CD8-positive, alpha-beta memory T cell (primary cell): ENCODE data around the gene RBM28. TPM values are rescaled to one million over a fixed set of nuclear protein-coding genes. Genes with fewer than 3 reads are reported as not detected.
A peak's percentile ranks its signal among the peaks of the same experiment; 100 is the strongest.

Source experiments
- CTCF ChIA-PET: fragments of 350-600 bp; sonication (Branson Sonifier 250); formaldehyde crosslinking; loops from one replicate; lab custom pipeline; 2021; ENCODE audit warnings: antibody characterized with exemption; lab: Charles Lee
- POLR2A ChIA-PET: fragments of 350-600 bp; sonication (Branson Sonifier 250); formaldehyde crosslinking; loops from one replicate; lab custom pipeline; 2021; ENCODE audit warnings: antibody characterized with exemption; lab: Charles Lee
- DNase-seq, 5 donors: peaks; one replicate each; pipeline versions ENCODE4 v3.0.0 to v3.0.0-alpha.2; 2020 to 2022; ENCODE audit warnings: mixed read lengths in 1 of 5
- H3K27ac ChIP-seq: one replicate; pipeline ENCODE4 v1.7.0; 2013; ENCODE audit warnings: low read depth, mild to moderate bottlenecking, low read length, moderate library complexity
- H3K27me3 ChIP-seq: 2 replicates; pipeline ENCODE4 v1.7.0; 2013; ENCODE audit warnings: low read length, mild to moderate bottlenecking; ENCODE audit not compliant: insufficient read depth, poor library complexity, severe bottlenecking
- H3K36me3 ChIP-seq: 2 replicates; pipeline ENCODE4 v1.7.0; 2013; ENCODE audit warnings: mild to moderate bottlenecking, low read length, moderate library complexity; ENCODE audit not compliant: insufficient read depth
- H3K4me1 ChIP-seq: 2 replicates; pipeline ENCODE4 v1.7.0; 2013; ENCODE audit warnings: mild to moderate bottlenecking, low read length, moderate library complexity; ENCODE audit not compliant: insufficient read depth
- H3K4me3 ChIP-seq: 2 replicates; pipeline ENCODE4 v1.7.0; 2013; ENCODE audit warnings: mild to moderate bottlenecking, low read length
- H3K9me3 ChIP-seq: 2 replicates; pipeline ENCODE4 v1.7.0; 2013; ENCODE audit warnings: mild to moderate bottlenecking, low read length
- H3K27ac Mint-ChIP-seq, 8 donors: one replicate each; pipeline ENCODE4 v1.8.0; 2020 to 2021; ENCODE audit warnings: mixed read lengths in 8 of 8, mild to moderate bottlenecking in 6 of 8, inconsistent platforms in 3 of 8, moderate library complexity in 3 of 8
- H3K27me3 Mint-ChIP-seq, 2 donors: one replicate each; pipeline ENCODE4 v1.8.0; 2020 to 2021; ENCODE audit warnings: mixed read lengths in 2 of 2, mild to moderate bottlenecking in 1 of 2, moderate library complexity in 1 of 2
- H3K36me3 Mint-ChIP-seq, 3 donors: one replicate each; pipeline ENCODE4 v1.8.0; 2020 to 2021; ENCODE audit warnings: mixed read lengths in 3 of 3, inconsistent platforms in 1 of 3, mild to moderate bottlenecking in 1 of 3
- H3K4me1 Mint-ChIP-seq, 3 donors: one replicate each; pipeline ENCODE4 v1.8.0; 2020 to 2021; ENCODE audit warnings: mixed read lengths in 3 of 3, inconsistent platforms in 1 of 3, mild to moderate bottlenecking in 1 of 3
- H3K4me3 Mint-ChIP-seq, 7 donors: one replicate each; pipeline ENCODE4 v1.8.0; 2020 to 2021; ENCODE audit warnings: mixed read lengths in 7 of 7, mild to moderate bottlenecking in 6 of 7, moderate library complexity in 4 of 7, inconsistent platforms in 2 of 7
- H3K9me3 Mint-ChIP-seq, 5 donors: one replicate each; pipeline ENCODE4 v1.8.0; 2020 to 2022; ENCODE audit warnings: mixed read lengths in 5 of 5, mild to moderate bottlenecking in 3 of 5, moderate library complexity in 2 of 5, inconsistent platforms in 1 of 5
- polyA plus RNA-seq: library from polyadenylated mRNA; unstranded; fragments of 300-500 nt; fragmentation: Illumina TruSeq; gene quantifications from one replicate; pipeline ENCODE4 v1.2.3, GENCODE V29; 2021
- total RNA-seq, 2 experiments: library from RNA; stranded (reverse); gene quantifications; one replicate each; pipeline ENCODE4 v1.2.3, GENCODE V29; 2021

Gene RBM28
- total and polyA plus RNA-seq, 3 experiments from 2014 or later, result 10.0 to 77.8 (median 77.7) TPM

- H3K4me3 Mint-ChIP-seq, result no peak overlapping the region
- no peak overlapping the region for H3K4me3 ChIP-seq
- H3K36me3 ChIP-seq, result no peaks in the 10 kb centered on the region
- H3K9me3 Mint-ChIP-seq, result no peaks in the 10 kb centered on the region
- no peaks in the 10 kb centered on the region for H3K4me1 ChIP-seq
- H3K9me3 ChIP-seq, result no peaks in the 10 kb centered on the region
- no peak overlapping the region for H3K27ac ChIP-seq
- no peaks in the 10 kb centered on the region for H3K4me1 Mint-ChIP-seq
- H3K27me3 ChIP-seq, result no peaks in the 10 kb centered on the region
- no peak for DNase-seq
- H3K36me3 Mint-ChIP-seq, result peaks cover 0 to 2% (median 0%) of the 10 kb centered on the region in 3 donors
- H3K27me3 Mint-ChIP-seq, result peaks cover 3 to 5% of the 10 kb centered on the region in 2 donors
- CTCF ChIA-PET, result no interaction called here
- POLR2A ChIA-PET, result no interaction called here
- peak overlapping the region in 1 of 8 donors; percentile 33 for H3K27ac Mint-ChIP-seq
Measured at GRCh38 chr7:128251337-128251736, 92.4 kb downstream of the RBM28 start.

Other genes with a start within 250 kb of the RBM28 start
- gene LEP, start 102.6 kb downstream of the RBM28 start, total RNA-seq, result not detected
- not detected for gene LEP, start 102.6 kb downstream of the RBM28 start, polyA plus RNA-seq
- gene PRRT4, start 17.8 kb upstream of the RBM28 start, total RNA-seq, result under 1 TPM; 0.22 to 0.35 TPM
- 0.09 TPM for gene PRRT4, start 17.8 kb upstream of the RBM28 start, polyA plus RNA-seq
- gene IMPDH1, start 66.1 kb upstream of the RBM28 start, total RNA-seq, result 10 to 100 TPM; 69.1 to 70.4 TPM
- 48.3 TPM for gene IMPDH1, start 66.1 kb upstream of the RBM28 start, polyA plus RNA-seq
- 10 to 100 TPM; 16.7 to 17.5 TPM for gene HILPDA, start 112.0 kb upstream of the RBM28 start, total RNA-seq
- gene HILPDA, start 112.0 kb upstream of the RBM28 start, polyA plus RNA-seq, result 2.5 TPM
- gene METTL2B, start 132.8 kb upstream of the RBM28 start, total RNA-seq, result 10 to 100 TPM; 58.6 to 59.5 TPM
- gene METTL2B, start 132.8 kb upstream of the RBM28 start, polyA plus RNA-seq, result 38.3 TPM